Measurements from ENCODE around the gene RHOT2. TPM values are rescaled to one million over a fixed set of nuclear protein-coding genes. Genes with fewer than 3 reads are reported as not detected.

The RHOT2 gene
- total and polyA plus RNA-seq, 9 of the 15 experiments (the other 6 are each of a cell fraction or from before 2014, with no cell fraction given) = 5.0 to 373 (median 112) TPM

DNA sequence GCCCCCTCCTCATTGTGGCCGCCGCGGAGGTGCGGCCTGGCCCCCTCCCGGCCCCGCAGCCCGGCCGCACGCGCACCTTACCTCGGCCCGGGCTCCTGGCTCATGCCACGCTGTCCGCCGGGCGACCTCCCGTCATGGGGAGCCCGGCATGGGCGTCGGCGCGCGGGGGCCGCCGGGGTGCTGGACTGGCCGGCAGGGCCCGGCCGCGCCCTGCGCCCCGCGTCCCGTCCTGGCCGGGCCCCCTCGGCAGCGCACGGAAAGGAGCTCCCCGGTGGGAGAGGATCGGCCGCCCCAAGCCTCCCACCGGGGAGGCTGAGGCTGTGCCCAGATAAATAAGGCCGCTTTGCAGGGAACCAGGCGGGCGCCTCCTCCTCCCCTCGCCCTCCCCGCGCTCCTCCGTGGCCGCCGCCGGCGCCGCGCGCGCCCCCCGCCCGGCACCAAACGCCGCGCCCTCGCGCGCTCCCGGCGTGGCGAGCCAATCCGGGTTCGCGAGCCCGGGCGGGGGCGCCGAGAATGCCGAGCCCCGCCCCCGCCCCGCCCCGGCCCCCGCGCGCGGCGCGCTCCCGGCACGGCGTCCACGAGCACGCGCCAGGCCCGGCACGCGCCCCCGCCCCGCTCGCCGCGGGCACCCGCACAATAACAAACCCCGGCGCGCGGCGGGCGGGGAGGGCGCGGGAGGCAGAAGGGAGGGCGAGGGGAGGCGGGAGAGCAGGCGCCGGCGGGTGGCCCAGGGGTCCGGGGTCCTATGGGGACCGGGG is 37.7 kb downstream of the RHOT2 start, which contains the start of gene FBXL16:
FBXL16 (minus strand) TSS at position 371 of the 758 bp plus-strand sequence. CDS start 8,396 bp downstream, outside the sequence.
- ChIA-PET POLR2A (interaction anchor here (1.0 kb wide), 1 partner anchor 13 kb away, joined by 3 read pairs; no protein-coding TSS in a partner anchor), CTCF (ENCODE audit: low intra/inter-chr PET ratio) (no interaction called here)
- Histone ChIP-seq H3K9me3 (replicated peaks; ENCODE audit: control insufficient read depth, insufficient read depth, low read depth, low read length) (no peaks in the 10 kb centered on the region), H4K20me1 (replicated peaks; ENCODE audit: control insufficient read depth, insufficient read depth, low read length) (peaks cover 41% of the 10 kb centered on the region), H3K79me2 (ENCODE audit: control insufficient read depth, insufficient read depth, low read length) (no peaks in the 10 kb centered on the region), H3K4me3 (peak within 1 kb of the TSS; percentile 34; the same call in 1 of the 2 replicates), H3K9me1 (ENCODE audit: control insufficient read depth, insufficient read depth, low read length) (peaks cover 6% of the 10 kb centered on the region), H3K27ac (ENCODE audit: extremely low read depth, low read depth, low read length) (no peak within 1 kb of the TSS), H3K9ac (ENCODE audit: insufficient read depth in 1 of 2, low read depth in 2 of 2, low read length in 2 of 2) (peak within 1 kb of the TSS in 1 of 2 experiments; percentile 74; a peak in 2 of 4 replicates), H3K27me3 (ENCODE audit: control insufficient read depth in 2 of 2, insufficient read depth in 2 of 2, low read length in 2 of 2) (peaks cover 8 to 50% of the 10 kb centered on the region in 2 experiments; a peak in 4 of 5 replicates), H3K4me1 (replicated peaks in 1 of 2; ENCODE audit: control insufficient read depth in 2 of 2, insufficient read depth in 2 of 2, low read length in 2 of 2) (peaks cover 0 to 65% of the 10 kb centered on the region in 2 experiments; a peak in 3 of 5 replicates), H2AFZ (ENCODE audit: low read depth, low read length) (no peak within 1 kb of the TSS), H3K4me2 (ENCODE audit: insufficient read depth, low read length) (peak within 1 kb of the TSS; percentile 46; the same call in 1 of the 2 replicates), H3K36me3 (ENCODE audit: control insufficient read depth, insufficient read depth, low read length) (no peaks in the 10 kb centered on the region)
- BruUV-seq (replicated peaks) = no TSS peak
- 1% methylated on average over 25 of the region's 115 CpGs for WGBS (ENCODE audit: insufficient coverage, low coverage, missing lambda C conversion rate)
- FAIRE-seq (no peak), DNase-seq (ENCODE audit: extremely low read depth in 1 of 4, low spot score in 3 of 4) (peak; percentile 76 to 95 (median 93)), ATAC-seq (peak; percentile 15; the same call in 1 of the 3 replicates)
- intact Hi-C loops (cut with micrococcal nuclease) = no loop called here
- in situ Hi-C loops (cut with MboI) = no loop called here
- no peak for TF ChIP-seq MYBL2 (IDR thresholded peaks at IDR 0.05; ENCODE audit: low read depth)
- no peak for TF ChIP-seq MYBL2 (CRISPR knock-in tag; IDR thresholded peaks at IDR 0.05; ENCODE audit: borderline replicate concordance)
- TF ChIP-seq ZNF551 (CRISPR knock-in tag; IDR thresholded peaks at IDR 0.05) = no peak
- no peak for TF ChIP-seq ZNF76 (CRISPR knock-in tag; IDR thresholded peaks at IDR 0.05; ENCODE audit: borderline replicate concordance)
- TF ChIP-seq ZKSCAN8 (CRISPR knock-in tag; IDR thresholded peaks at IDR 0.05) = no peak
- TF ChIP-seq ZNF707 (CRISPR knock-in tag; conservative IDR thresholded peaks at IDR 0.05) = no peak
- TF ChIP-seq NR2C2 (CRISPR knock-in tag; IDR thresholded peaks at IDR 0.05) = no peak
- TF ChIP-seq NR2C2 (tag; IDR thresholded peaks at IDR 0.05) = no peak
- peak; percentile 6; the same call in 1 of the 2 replicates for TF ChIP-seq ZBTB7A (IDR thresholded peaks at IDR 0.05; ENCODE audit: borderline replicate concordance, control insufficient read depth, low read depth, low read length)
- TF ChIP-seq SETDB1 (IDR thresholded peaks at IDR 0.05; ENCODE audit: low read length) = no peak
- no peak for TF ChIP-seq TGIF2 (CRISPR knock-in tag; IDR thresholded peaks at IDR 0.05)
- TF ChIP-seq HMGN3 (IDR thresholded peaks at IDR 0.05; ENCODE audit: borderline replicate concordance, extremely low read depth, insufficient read length, low read depth, low read length) = no peak
- TF ChIP-seq STAT6 (CRISPR knock-in tag; IDR thresholded peaks at IDR 0.05) = no peak
- no peak for TF ChIP-seq SNIP1 (IDR thresholded peaks at IDR 0.05; ENCODE audit: low read depth)
- no peak for TF ChIP-seq ZNF561 (CRISPR knock-in tag; conservative IDR thresholded peaks at IDR 0.05)
- no peak for TF ChIP-seq NR2C1 (IDR thresholded peaks at IDR 0.05)
- TF ChIP-seq NR2C1 (tag; IDR thresholded peaks at IDR 0.05) = no peak
- TF ChIP-seq YBX1 (IDR thresholded peaks at IDR 0.05) = no peak
- no peak for TF ChIP-seq TAF15 (IDR thresholded peaks at IDR 0.05; ENCODE audit: low read depth, low read length)
- TF ChIP-seq NONO (IDR thresholded peaks at IDR 0.05; ENCODE audit: low read depth in 2 of 2, low read length in 1 of 2) = no peak
- TF ChIP-seq GATA2 (CRISPR knock-in tag; IDR thresholded peaks at IDR 0.05) = no peak
- TF ChIP-seq KLF1 (tag; IDR thresholded peaks at IDR 0.05) = no peak

All from K562 (cell line).